ENCODE results near the gene DLG2.

GRCh38 chr11:84250834-84251613, 1376.1 kb downstream of the DLG2 start:
- TF ChIP-seq CTCF (conservative IDR thresholded peaks at IDR 0.05; ENCODE audit: low read length), result no peak
- no peak for TF ChIP-seq EZH2phosphoT487 (IDR thresholded peaks at IDR 0.05; ENCODE audit: borderline replicate concordance, low read depth, low read length)
